OCI-LY3 (cell line): Measurements from ENCODE around the gene HECTD1.

Experiments
- H2AFZ ChIP-seq: fragments of 200-600, 300-600 bp; shearing (Covaris generic); 2 replicates; pipeline ENCODE4 v1.6.0; 2014; ENCODE audit warnings: antibody characterized with exemption, low read depth, low read length
- H3K27ac ChIP-seq: fragments of 200-600, 300-600 bp; sonication (generic); 2 replicates; pipeline ENCODE4 v1.5.1; 2014; ENCODE audit warnings: mild to moderate bottlenecking, low read length, moderate library complexity, mixed read lengths
- H3K27me3 ChIP-seq: fragments of 200-600, 300-600 bp; sonication (generic); 2 replicates; pipeline ENCODE4 v1.6.1; 2014; ENCODE audit warnings: low read depth, low read length, mixed read lengths
- H3K36me3 ChIP-seq: fragments of 200-600, 300-600 bp; sonication (generic); replicated peaks from 2 replicates; pipeline ENCODE3; 2014; ENCODE audit warnings: low read depth, low read length, mixed read lengths
- H3K4me1 ChIP-seq: fragments of 300-600, 200-600 bp; sonication (generic); 2 replicates; pipeline ENCODE4 v1.6.1; 2014; ENCODE audit warnings: low read length, mixed read lengths
- H3K4me2 ChIP-seq: fragments of 200-600, 300-600 bp; sonication (generic); 2 replicates; pipeline ENCODE4 v1.6.1; 2014; ENCODE audit warnings: low read length, mixed read lengths
- H3K4me3 ChIP-seq: fragments of 300-600, 200-600 bp; sonication (generic); 2 replicates; pipeline ENCODE4 v1.5.1; 2014; ENCODE audit warnings: antibody characterized with exemption, mild to moderate bottlenecking, low read length, moderate library complexity
- H3K79me2 ChIP-seq: fragments of 300-600, 200-600 bp; shearing (Covaris generic); 2 replicates; pipeline ENCODE4 v1.6.1; 2014; ENCODE audit warnings: mild to moderate bottlenecking, low read length, mixed read lengths
- H3K9ac ChIP-seq: fragments of 300-600, 200-600 bp; shearing (Covaris generic); 2 replicates; pipeline ENCODE4 v1.6.0; 2014; ENCODE audit warnings: mild to moderate bottlenecking, low read length, moderate library complexity
- H3K9me3 ChIP-seq: fragments of 200-600, 300-600 bp; shearing (Covaris generic); 2 replicates; pipeline ENCODE4 v1.6.1; 2014; ENCODE audit warnings: low read length, mixed read lengths; ENCODE audit not compliant: insufficient read depth
- H4K20me1 ChIP-seq: fragments of 200-600, 300-600 bp; sonication (generic); 2 replicates; pipeline ENCODE4 v1.6.1; 2016; ENCODE audit warnings: low read length, mixed read lengths; ENCODE audit not compliant: insufficient read depth
- CTCF ChIP-seq: fragments of 200-600, 300-600 bp; sonication (generic); IDR thresholded peaks from 2 replicates; pipeline ENCODE4 v1.5.1; 2014; ENCODE audit warnings: antibody characterized with exemption, low read length, low read depth
- EZH2phosphoT487 ChIP-seq: fragments of 200-600 bp; shearing (Covaris generic); IDR thresholded peaks from 2 replicates; pipeline ENCODE4 v1.6.1; 2018; ENCODE audit warnings: antibody characterized with exemption, mixed run types, low read depth

The HECTD1 gene

DNA sequence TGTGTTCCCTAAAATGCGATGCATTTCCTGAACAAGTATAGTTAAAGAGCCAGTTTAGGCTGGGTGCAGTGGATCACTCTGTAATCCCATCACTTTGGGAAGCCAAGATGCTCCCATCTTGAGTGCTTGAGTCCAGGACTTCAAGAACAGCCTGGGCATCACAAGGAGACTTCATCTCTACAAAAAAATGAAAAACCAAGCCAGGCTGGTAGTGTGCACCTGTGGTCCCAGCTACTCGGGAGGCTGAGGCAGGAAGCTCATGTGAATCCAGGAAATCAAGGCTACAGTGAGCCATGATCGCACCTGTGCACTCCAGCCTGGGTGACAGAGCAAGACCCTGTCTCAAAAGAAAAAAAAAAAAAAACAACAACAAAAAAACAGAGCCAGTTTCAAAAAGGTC, 26.3 kb downstream of the HECTD1 start:
- Histone ChIP-seq H3K79me2 (peaks cover 49% of the 10 kb centered on the region), H3K36me3 (peaks cover 18% of the 10 kb centered on the region)
- no peak for TF ChIP-seq EZH2phosphoT487
- no peak for TF ChIP-seq CTCF

GRCh38 chr14:31180299-31181051, 27.1 kb downstream of the HECTD1 start:
- H3K9me3 ChIP-seq = no peaks in the 10 kb centered on the region
- no peaks in the 10 kb centered on the region for H3K27me3 ChIP-seq
- H3K27ac ChIP-seq = no peak overlapping the region
- no peak overlapping the region for H3K4me3 ChIP-seq
- H2AFZ ChIP-seq = no peak overlapping the region
- TF ChIP-seq CTCF (no peak), EZH2phosphoT487 (no peak)
- peaks cover 11% of the 10 kb centered on the region for H3K36me3 ChIP-seq
- H3K4me1 ChIP-seq = no peaks in the 10 kb centered on the region
- no peak overlapping the region for H3K4me2 ChIP-seq
- H3K79me2 ChIP-seq = peaks cover 41% of the 10 kb centered on the region
- H3K9ac ChIP-seq = no peak overlapping the region
- H4K20me1 ChIP-seq = no peaks in the 10 kb centered on the region

More for the DNA sequence above, 26.3 kb downstream of the HECTD1 start:
- H4K20me1 ChIP-seq = no peaks in the 10 kb centered on the region
- no peak overlapping the region for H3K27ac ChIP-seq
- H2AFZ ChIP-seq = no peak overlapping the region
- no peak overlapping the region for H3K4me3 ChIP-seq
- no peak overlapping the region for H3K4me2 ChIP-seq
- H3K9me3 ChIP-seq = no peaks in the 10 kb centered on the region
- no peak overlapping the region for H3K9ac ChIP-seq
- no peaks in the 10 kb centered on the region for H3K4me1 ChIP-seq
- no peaks in the 10 kb centered on the region for H3K27me3 ChIP-seq

- TF ChIP-seq CTCF (no peak), EZH2phosphoT487 (no peak)
- Histone ChIP-seq H3K9ac (no peak overlapping the region), H4K20me1 (no peaks in the 10 kb centered on the region), H3K79me2 (peaks cover 6% of the 10 kb centered on the region; the same call in 1 of the 2 replicates), H3K4me1 (no peaks in the 10 kb centered on the region), H3K27me3 (no peaks in the 10 kb centered on the region), H3K9me3 (no peaks in the 10 kb centered on the region), H2AFZ (no peak overlapping the region), H3K27ac (no peak overlapping the region), H3K4me2 (no peak overlapping the region), H3K4me3 (no peak overlapping the region), H3K36me3 (peaks cover 33% of the 10 kb centered on the region)
Measured at GRCh38 chr14:31174433-31174832, 33.2 kb downstream of the HECTD1 start.

DNA sequence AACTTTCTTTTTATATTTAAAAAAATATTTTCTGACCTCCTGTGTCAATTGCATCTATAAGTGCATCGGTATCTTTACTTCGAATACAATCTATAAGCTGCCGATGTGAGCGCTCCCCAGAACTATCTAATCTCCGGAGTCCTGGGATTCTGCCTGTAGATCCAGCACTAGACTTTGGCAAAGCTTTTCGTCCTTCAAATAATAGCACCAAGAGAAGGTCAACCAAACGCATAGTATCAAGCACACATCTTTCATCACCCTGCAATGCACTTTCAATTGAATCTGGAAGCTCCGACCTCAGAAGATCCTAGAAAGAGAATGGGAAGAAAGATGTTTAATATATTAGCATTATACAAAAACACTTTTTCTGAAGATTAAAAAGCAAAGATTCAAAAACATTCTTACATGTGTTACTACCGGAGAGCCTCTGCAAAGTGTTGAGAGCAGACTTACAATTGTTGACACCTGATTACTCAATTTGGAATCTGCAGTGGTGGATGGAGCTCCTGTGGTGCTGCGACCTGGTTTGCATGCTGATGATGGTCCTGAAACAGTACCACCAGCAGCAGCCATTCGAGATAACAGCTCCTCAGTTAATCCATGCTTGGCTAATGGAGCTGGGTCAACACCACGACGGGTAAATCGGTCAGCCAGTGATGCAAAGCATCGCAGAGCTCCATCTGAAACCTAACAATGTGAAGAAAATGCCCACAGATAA, 34.3 kb downstream of the HECTD1 start:
- Histone ChIP-seq H3K27ac (no peak overlapping the region), H2AFZ (no peak overlapping the region), H3K27me3 (no peaks in the 10 kb centered on the region), H4K20me1 (no peaks in the 10 kb centered on the region), H3K4me1 (no peaks in the 10 kb centered on the region), H3K36me3 (peaks cover 33% of the 10 kb centered on the region), H3K4me2 (no peak overlapping the region), H3K9me3 (no peaks in the 10 kb centered on the region), H3K9ac (no peak overlapping the region), H3K79me2 (no peaks in the 10 kb centered on the region), H3K4me3 (no peak overlapping the region)
- no peak for TF ChIP-seq CTCF
- TF ChIP-seq EZH2phosphoT487 = no peak
